Measurements from ENCODE around the gene COL15A1. TPM values are rescaled to one million over a fixed set of nuclear protein-coding genes. Genes with fewer than 3 reads are reported as not detected.
A peak's percentile ranks its signal among the peaks of the same experiment; 100 is the strongest.

COL15A1 gene
- total RNA-seq, 3 donors from 2014 or later, result 0.05 to 0.16 (median 0.10) TPM

DNA sequence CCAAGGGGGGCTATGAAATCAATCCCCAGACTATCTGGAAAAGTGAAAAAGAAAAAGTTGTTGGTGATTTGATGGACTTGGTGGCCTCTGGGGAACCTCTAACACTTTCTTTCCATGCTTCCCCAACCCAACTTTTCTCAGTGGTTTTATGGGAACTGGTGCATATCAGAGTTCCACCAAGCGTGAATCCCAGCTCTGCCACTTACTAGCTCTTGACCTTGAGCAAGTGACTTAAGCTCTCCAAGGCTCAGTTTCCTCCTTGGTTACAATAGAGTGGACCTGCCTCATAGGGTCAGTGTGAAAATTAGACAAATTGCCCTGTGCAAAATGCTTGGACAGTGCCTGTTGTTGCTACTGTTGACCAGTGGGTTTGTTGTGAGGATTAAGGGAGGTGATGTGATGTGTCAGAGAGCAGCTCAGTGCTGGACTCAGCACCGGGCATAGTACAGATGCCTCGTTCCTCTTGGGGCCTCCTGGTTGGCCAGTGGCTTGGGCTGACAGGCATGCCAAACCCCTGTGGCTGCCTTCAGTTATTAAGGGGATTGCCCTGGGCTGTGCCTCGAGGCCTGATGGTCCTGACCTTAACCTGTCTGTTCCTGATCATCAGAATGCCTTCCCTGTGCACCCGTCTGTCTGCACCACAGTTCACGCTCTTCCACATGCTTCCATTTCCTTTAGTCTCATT, 49.3 kb downstream of the COL15A1 start:
- DNase-seq (no peak), ATAC-seq (peak in 1 of 2 donors; percentile 11)
- no peaks in the 10 kb centered on the region for H3K9me3 Mint-ChIP-seq
- peaks cover 5% of the 10 kb centered on the region for H3K4me1 Mint-ChIP-seq (ENCODE audit: low read depth)
- no peaks in the 10 kb centered on the region for H3K36me3 Mint-ChIP-seq (ENCODE audit: insufficient read depth)
- peaks cover 2% of the 10 kb centered on the region for H3K27me3 Mint-ChIP-seq (ENCODE audit: low read depth)
- no peak overlapping the region for H3K4me3 Mint-ChIP-seq

GRCh38 chr9:98993570-98993945, 49.9 kb downstream of the COL15A1 start:
- H3K9me3 Mint-ChIP-seq, result no peaks in the 10 kb centered on the region
- no peaks in the 10 kb centered on the region for H3K36me3 Mint-ChIP-seq (ENCODE audit: insufficient read depth)
- no peak for DNase-seq
- H3K4me3 Mint-ChIP-seq, result no peak overlapping the region
- H3K4me1 Mint-ChIP-seq (ENCODE audit: low read depth), result peaks cover 5% of the 10 kb centered on the region
- ATAC-seq, result peak; percentile 72 to 76
- peaks cover 6% of the 10 kb centered on the region for H3K27me3 Mint-ChIP-seq (ENCODE audit: low read depth)

- Mint-ChIP-seq H3K4me1 (ENCODE audit: low read depth) (peaks cover 5% of the 10 kb centered on the region), H3K9me3 (no peaks in the 10 kb centered on the region), H3K36me3 (ENCODE audit: insufficient read depth) (no peaks in the 10 kb centered on the region), H3K27me3 (ENCODE audit: low read depth) (peaks cover 7% of the 10 kb centered on the region), H3K4me3 (no peak overlapping the region)
- no peak for ATAC-seq
- DNase-seq, result no peak
Measured at GRCh38 chr9:98994172-98995058, 50.7 kb downstream of the COL15A1 start.

DNA sequence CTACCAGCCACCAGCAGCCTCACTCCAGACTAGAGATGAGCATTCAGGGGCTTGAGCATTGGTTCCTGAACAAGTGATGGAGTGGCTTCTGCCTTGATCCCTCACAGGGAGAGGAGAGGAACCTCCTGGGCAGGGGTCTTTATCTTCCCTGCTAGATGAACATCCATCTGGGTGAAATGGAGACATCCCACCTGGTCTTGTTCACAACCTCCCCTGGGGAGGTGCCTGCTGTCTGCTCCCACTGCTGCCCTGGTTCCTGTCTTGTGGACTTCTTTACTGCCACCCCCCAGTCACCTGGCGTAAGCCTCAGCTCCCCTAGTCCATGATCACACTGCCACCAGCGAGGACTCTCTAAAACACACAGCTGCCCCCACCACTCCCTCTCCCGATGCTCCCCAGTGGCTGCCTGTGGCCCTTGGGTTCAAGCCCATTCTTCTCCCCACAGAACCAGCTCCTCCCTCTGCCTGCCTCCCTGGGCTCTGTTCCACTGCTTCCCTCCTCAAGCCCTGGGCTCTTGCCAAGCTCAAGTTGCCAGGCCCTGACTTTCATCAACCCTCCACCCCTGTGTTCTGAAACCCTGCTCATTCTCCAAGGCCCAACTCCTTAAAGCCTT, 51.5 kb downstream of the COL15A1 start:
- Mint-ChIP-seq H3K4me3 (no peak overlapping the region), H3K27me3 (ENCODE audit: low read depth) (peaks cover 7% of the 10 kb centered on the region), H3K36me3 (ENCODE audit: insufficient read depth) (no peaks in the 10 kb centered on the region), H3K4me1 (ENCODE audit: low read depth) (peaks cover 5% of the 10 kb centered on the region), H3K9me3 (no peaks in the 10 kb centered on the region)
- ATAC-seq, result no peak
- DNase-seq, result no peak

DNA sequence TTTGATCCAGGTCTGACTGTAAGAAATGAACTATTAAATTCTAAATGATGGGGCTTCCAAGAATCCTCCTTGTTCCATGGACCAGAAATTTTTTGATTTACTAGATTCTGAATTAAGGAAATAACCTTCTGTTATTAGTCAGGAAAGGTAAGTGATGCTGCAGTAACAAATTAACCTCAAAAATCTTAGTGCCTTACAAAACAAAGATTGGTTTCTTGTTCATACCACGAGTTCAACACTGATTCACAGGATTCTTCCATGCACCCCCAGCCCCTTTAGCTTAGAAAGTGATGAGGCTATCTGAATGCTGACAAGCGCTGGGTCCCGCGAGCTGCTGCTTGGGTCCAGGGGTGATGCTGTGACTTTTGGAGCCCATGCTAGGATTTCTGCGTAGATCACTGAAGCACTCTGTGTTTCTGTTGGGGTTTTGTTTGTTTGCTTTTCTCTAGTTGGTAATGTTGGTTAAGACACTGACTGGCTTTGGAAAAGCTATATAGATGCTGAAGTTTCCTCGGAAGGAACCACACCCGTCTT, 52.3 kb downstream of the COL15A1 start:
- Mint-ChIP-seq H3K4me3 (no peak overlapping the region), H3K9me3 (no peaks in the 10 kb centered on the region), H3K4me1 (ENCODE audit: low read depth) (peaks cover 13% of the 10 kb centered on the region), H3K36me3 (ENCODE audit: insufficient read depth) (no peaks in the 10 kb centered on the region), H3K27me3 (ENCODE audit: low read depth) (peaks cover 7% of the 10 kb centered on the region)
- DNase-seq, result no peak
- ATAC-seq, result no peak

DNA sequence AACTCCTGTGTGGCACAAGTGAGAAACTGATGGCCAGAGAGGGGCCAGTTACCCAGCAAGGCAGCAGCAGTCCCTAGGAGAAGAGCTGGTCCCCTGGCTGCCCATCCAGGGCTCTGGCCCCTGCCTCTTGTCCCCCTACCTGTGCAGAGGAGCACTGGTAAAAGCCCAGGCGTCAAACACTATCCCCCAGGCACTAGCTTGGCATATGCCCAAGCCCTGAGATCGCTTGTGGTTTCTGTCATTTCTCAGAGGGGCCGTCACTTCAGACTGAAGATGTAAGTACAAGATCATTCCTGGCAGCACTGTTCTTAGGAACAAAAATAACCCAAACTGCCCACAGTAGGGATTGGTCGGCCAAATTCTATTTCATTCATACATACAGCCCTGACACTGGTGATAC, 53.9 kb downstream of the COL15A1 start:
- Mint-ChIP-seq H3K9me3 (no peaks in the 10 kb centered on the region), H3K4me3 (no peak overlapping the region), H3K27me3 (ENCODE audit: low read depth) (peaks cover 7% of the 10 kb centered on the region), H3K36me3 (ENCODE audit: insufficient read depth) (no peaks in the 10 kb centered on the region), H3K4me1 (ENCODE audit: low read depth) (peaks cover 19% of the 10 kb centered on the region)
- ATAC-seq (no peak), DNase-seq (no peak)

DNA sequence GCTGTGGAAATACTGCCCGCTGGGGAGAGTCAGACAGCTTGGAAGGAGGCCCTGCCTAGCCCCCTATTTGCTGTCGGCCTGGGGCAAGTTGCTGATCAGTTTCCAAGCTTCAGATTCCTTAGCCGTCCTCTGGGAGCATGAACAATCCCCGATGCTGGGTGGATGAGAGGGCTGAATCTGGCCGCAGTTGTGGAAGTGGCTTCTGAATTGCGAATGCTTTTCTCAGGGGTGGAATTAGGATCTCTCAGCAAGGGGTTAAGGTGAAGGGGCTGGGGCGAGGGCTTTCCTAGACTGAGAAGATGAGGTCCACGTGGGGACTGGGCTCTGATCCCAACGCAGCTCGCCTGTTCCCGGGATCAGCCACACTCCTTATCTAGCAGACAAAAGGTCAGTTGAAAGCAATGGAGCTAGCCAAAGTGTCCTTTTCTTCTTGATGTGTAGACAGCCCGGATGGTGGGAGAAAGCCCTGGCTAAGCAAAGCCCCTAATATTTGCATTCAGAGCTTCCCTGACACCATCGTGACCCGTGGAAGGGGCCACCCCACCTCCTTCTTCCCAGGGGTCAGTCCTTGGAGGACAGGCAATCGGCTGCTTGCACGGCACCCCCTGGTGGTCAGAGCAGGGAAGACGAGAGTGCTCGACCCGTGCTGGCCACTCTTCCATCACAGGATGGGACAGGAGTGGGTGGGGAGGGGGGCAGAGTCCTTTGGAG, 54.9 kb downstream of the COL15A1 start:
- Mint-ChIP-seq H3K4me3 (no peak overlapping the region), H3K36me3 (ENCODE audit: insufficient read depth) (no peaks in the 10 kb centered on the region), H3K9me3 (no peaks in the 10 kb centered on the region), H3K4me1 (ENCODE audit: low read depth) (peaks cover 17% of the 10 kb centered on the region), H3K27me3 (ENCODE audit: low read depth) (peaks cover 7% of the 10 kb centered on the region)
- ATAC-seq (peak; percentile 64 to 70), DNase-seq (peak; percentile 46)

DNA sequence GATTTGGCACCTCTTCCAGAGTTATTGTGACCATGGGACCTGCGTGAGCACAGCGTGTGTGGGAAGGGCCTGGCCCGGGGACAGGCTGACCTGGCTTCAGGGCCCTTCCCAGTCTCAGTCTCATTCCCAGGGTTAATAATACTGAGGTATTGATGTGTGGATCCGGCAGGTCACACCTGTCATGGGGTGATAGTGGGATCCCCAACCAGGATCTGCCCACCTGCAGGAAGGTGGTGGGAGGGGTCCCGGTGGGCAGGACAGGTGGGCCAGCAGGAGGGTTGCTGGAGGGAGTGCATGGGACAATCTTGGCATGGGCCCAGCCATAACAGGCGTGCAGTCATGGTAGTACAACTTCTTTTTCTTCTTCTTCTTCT, 55.4 kb downstream of the COL15A1 start:
- Mint-ChIP-seq H3K4me1 (ENCODE audit: low read depth) (peaks cover 14% of the 10 kb centered on the region), H3K36me3 (ENCODE audit: insufficient read depth) (no peaks in the 10 kb centered on the region), H3K4me3 (no peak overlapping the region), H3K9me3 (no peaks in the 10 kb centered on the region), H3K27me3 (ENCODE audit: low read depth) (peaks cover 7% of the 10 kb centered on the region)
- ATAC-seq, result no peak
- DNase-seq, result no peak

DNA sequence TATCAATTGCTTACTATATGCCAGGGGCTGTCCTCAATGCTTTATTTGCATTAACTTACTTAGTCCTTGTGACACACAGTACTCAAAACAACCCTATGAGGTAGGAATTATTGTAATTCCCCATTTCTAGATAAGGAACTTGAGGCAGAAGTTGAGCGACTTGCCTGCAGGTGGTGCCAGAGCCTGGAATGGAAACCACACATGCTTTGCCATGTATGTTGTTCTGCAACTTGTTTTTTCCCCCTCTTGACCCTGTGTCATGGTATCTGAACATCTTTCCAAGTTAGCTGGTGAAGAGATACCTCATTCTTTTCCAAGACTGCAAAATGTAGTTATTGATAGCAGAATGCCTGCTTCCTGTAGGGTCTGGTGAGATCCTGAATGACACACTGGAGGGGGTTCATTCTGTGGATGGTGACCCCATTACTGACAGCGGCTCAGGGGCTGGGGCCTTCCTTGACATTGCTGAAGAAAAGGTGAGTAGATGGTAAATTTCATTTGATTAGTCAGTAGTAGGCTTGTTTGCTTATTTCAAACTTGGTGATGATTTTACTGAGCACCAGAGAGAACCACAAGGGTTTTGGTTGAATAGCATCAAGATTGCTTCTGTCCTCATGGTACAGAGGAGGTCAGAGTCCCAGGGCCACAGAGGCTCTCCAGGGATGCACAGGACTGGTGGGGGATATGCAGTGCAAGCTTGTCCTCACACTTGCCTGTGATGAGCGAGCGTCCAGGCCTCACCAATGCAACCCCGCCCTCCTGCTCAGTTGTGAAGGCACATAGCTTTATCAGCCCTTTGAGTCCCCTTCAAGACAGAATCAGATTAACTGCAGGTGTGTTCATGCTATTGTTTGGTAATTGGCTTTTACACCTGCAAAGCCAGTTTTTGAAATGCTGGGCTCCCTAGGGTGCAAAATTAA, 57.0 kb downstream of the COL15A1 start:
- Mint-ChIP-seq H3K4me1 (ENCODE audit: low read depth) (peaks cover 14% of the 10 kb centered on the region), H3K27me3 (ENCODE audit: low read depth) (peaks cover 5% of the 10 kb centered on the region), H3K4me3 (no peak overlapping the region), H3K9me3 (no peaks in the 10 kb centered on the region), H3K36me3 (ENCODE audit: insufficient read depth) (no peaks in the 10 kb centered on the region)
- DNase-seq (peak; percentile 55), ATAC-seq (peak; percentile 49 to 68)

- H3K9me3 Mint-ChIP-seq, result no peaks in the 10 kb centered on the region
- DNase-seq (no peak), ATAC-seq (no peak)
- H3K36me3 Mint-ChIP-seq (ENCODE audit: insufficient read depth), result no peaks in the 10 kb centered on the region
- no peak overlapping the region for H3K4me3 Mint-ChIP-seq
- peaks cover 14% of the 10 kb centered on the region for H3K4me1 Mint-ChIP-seq (ENCODE audit: low read depth)
- peaks cover 5% of the 10 kb centered on the region for H3K27me3 Mint-ChIP-seq (ENCODE audit: low read depth)
Measured at GRCh38 chr9:99001892-99002291, 58.2 kb downstream of the COL15A1 start.

DNA sequence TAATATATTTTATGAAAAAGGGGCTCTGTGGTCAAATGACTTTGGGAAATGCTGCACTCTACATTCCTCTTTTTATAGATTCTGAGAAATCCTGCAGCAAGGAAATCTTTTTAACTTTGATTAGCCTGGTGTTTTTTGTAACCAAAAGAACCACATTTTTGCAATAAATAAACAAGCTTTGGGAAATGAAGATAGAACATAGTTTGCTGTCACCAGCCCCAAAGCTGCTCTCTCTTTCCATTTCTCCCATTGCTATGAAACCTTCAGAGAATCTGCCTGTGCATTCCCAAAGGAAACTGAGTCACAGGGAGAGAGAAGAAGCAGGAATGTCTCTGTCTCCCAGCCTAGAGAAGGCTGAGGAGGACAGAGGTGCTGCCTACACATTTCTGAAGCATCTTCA, 59.0 kb downstream of the COL15A1 start:
- Mint-ChIP-seq H3K27me3 (ENCODE audit: low read depth) (peaks cover 5% of the 10 kb centered on the region), H3K9me3 (no peaks in the 10 kb centered on the region), H3K4me3 (no peak overlapping the region)

DNA sequence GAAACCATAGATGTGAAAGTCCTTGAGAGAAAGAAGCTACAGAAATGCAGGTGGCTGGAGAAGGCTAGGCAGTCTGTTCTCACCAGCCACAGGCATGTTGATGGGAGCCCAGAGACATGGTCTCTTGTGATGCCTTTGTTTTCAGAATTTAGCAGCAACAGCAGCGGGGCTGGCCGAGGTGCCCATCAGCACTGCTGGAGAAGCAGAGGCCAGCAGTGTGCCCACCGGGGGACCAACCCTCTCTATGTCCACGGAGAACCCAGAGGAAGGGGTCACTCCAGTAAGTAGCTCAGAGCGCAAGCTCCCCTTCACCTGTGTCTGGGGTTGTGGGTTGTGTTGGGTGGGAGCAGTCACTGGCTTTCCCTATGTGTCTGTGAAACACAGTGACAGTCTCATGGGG, 59.6 kb downstream of the COL15A1 start:
- Mint-ChIP-seq H3K27me3 (ENCODE audit: low read depth) (peaks cover 3% of the 10 kb centered on the region), H3K9me3 (no peaks in the 10 kb centered on the region), H3K36me3 (ENCODE audit: insufficient read depth) (no peaks in the 10 kb centered on the region), H3K4me3 (no peak overlapping the region), H3K4me1 (ENCODE audit: low read depth) (peaks cover 14% of the 10 kb centered on the region)
- DNase-seq (no peak), ATAC-seq (no peak)

More for the DNA sequence above, 59.0 kb downstream of the COL15A1 start:
- ATAC-seq, result no peak
- DNase-seq, result no peak
- no peaks in the 10 kb centered on the region for H3K36me3 Mint-ChIP-seq (ENCODE audit: insufficient read depth)
- H3K4me1 Mint-ChIP-seq (ENCODE audit: low read depth), result peaks cover 14% of the 10 kb centered on the region

DNA sequence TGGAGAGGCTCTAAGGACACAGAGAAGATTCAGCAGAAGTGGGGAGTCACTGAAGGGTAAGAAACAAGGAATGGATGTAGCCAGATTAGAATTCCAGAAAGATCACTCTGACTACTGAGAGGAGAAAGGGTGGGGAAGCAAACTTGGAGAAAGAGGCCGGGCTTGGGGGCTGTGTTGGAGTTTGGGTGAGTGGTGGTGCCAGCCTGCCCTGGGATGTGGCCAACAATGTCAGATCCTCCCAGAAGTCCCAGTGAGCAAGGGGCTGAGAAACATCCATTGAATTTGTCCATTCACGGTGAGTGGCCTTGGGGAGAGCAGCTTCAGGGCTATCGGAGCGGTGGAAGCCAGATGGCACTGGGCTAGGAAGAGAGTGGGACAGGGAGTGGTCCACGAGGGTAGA, 60.4 kb downstream of the COL15A1 start:
- DNase-seq, result no peak
- H3K9me3 Mint-ChIP-seq, result no peaks in the 10 kb centered on the region
- no peak for ATAC-seq
- H3K4me1 Mint-ChIP-seq (ENCODE audit: low read depth), result peaks cover 14% of the 10 kb centered on the region
- H3K4me3 Mint-ChIP-seq, result no peak overlapping the region
- H3K27me3 Mint-ChIP-seq (ENCODE audit: low read depth), result no peaks in the 10 kb centered on the region
- H3K36me3 Mint-ChIP-seq (ENCODE audit: insufficient read depth), result no peaks in the 10 kb centered on the region
